Natural killer cell (primary cell): ENCODE data around the gene MICU2. TPM values are rescaled to one million over a fixed set of nuclear protein-coding genes. Genes with fewer than 3 reads are reported as not detected.

Source experiments
- ATAC-seq, 3 donors: fragments of 150-1000 bp in 2 of 3; fragments of 200-7000 bp in 1 of 3; cut with Tn5 transposase; 1 replicate in 1 of 3; 2 replicates in 2 of 3; pipeline ENCODE4 v1.10.0; 2021; ENCODE audit warnings: mild to moderate bottlenecking in 2 of 3, moderate library complexity in 2 of 3
- DNase-seq, 2 donors: peaks; one replicate each; pipeline versions ENCODE4 v3.0.0 to v3.0.0-alpha.2; 2013 to 2021; ENCODE audit warnings: mixed read lengths in 1 of 2
- H3K27ac ChIP-seq: one replicate; pipeline ENCODE4 v1.5.1; 2013; ENCODE audit warnings: mild to moderate bottlenecking, low read length
- H3K27me3 ChIP-seq: one replicate; pipeline ENCODE4 v1.6.1; 2013; ENCODE audit warnings: low read length; ENCODE audit not compliant: control insufficient read depth, insufficient read depth
- H3K36me3 ChIP-seq: one replicate; pipeline ENCODE4 v1.6.1; 2013; ENCODE audit warnings: low read length; ENCODE audit not compliant: control insufficient read depth, insufficient read depth
- H3K4me1 ChIP-seq: one replicate; pipeline ENCODE4 v1.6.1; 2013; ENCODE audit warnings: low read length; ENCODE audit not compliant: control insufficient read depth, insufficient read depth
- H3K4me3 ChIP-seq: one replicate; pipeline ENCODE4 v1.5.1; 2013; ENCODE audit warnings: low read length
- H3K9me3 ChIP-seq: one replicate; pipeline ENCODE4 v1.6.1; 2013; ENCODE audit warnings: low read length; ENCODE audit not compliant: control insufficient read depth, insufficient read depth
- H3K27ac Mint-ChIP-seq, 2 donors: one replicate each; pipeline ENCODE4 v1.8.0; 2022; ENCODE audit warnings: mild to moderate bottlenecking in 2 of 2, mixed read lengths in 2 of 2, moderate library complexity in 1 of 2
- H3K27me3 Mint-ChIP-seq, 2 donors: one replicate each; pipeline ENCODE4 v1.8.0; 2022; ENCODE audit warnings: low read depth in 2 of 2, mixed read lengths in 2 of 2
- H3K36me3 Mint-ChIP-seq: one replicate; pipeline ENCODE4 v1.8.0; 2022; ENCODE audit warnings: mixed read lengths
- H3K4me1 Mint-ChIP-seq, 2 donors: one replicate each; pipeline ENCODE4 v1.8.0; 2022; ENCODE audit warnings: mixed read lengths in 2 of 2
- H3K4me3 Mint-ChIP-seq: one replicate; pipeline ENCODE4 v1.8.0; 2022; ENCODE audit warnings: mild to moderate bottlenecking, moderate library complexity, mixed read lengths
- H3K9me3 Mint-ChIP-seq, 2 donors: one replicate each; pipeline ENCODE4 v1.8.0; 2022; ENCODE audit warnings: mixed read lengths in 2 of 2
- CTCF ChIP-seq: fragments of 200-600 bp; IDR thresholded peaks from one replicate; pipeline ENCODE4 v1.8.0; 2022; ENCODE audit warnings: antibody characterized with exemption
- WGBS: methylation state at CpG from one replicate; pipeline ENCODE4 v1.1.7; 2013; ENCODE audit warnings: missing lambda C conversion rate; ENCODE audit not compliant: insufficient coverage; 5-methylcytosine and 5-hydroxymethylcytosine counted together
- intact Hi-C: fragments of 100-400 bp; cut with micrococcal nuclease; formaldehyde crosslinking; loops from one replicate; pipeline ENCODE4 v1.14.2; 2022
- total RNA-seq, 4 donors: library from RNA; stranded (reverse); fragments of 120-200 nt in 1 of 4; gene quantifications; one replicate each; pipeline versions ENCODE4 v1.2.3 to v1.2.4, GENCODE V29; 2013 to 2022

Gene MICU2
- total RNA-seq, 3 donors from 2014 or later (not counting 1 experiment from before 2014, with no cell fraction given): 40.2 to 47.1 (median 41.4) TPM

DNA sequence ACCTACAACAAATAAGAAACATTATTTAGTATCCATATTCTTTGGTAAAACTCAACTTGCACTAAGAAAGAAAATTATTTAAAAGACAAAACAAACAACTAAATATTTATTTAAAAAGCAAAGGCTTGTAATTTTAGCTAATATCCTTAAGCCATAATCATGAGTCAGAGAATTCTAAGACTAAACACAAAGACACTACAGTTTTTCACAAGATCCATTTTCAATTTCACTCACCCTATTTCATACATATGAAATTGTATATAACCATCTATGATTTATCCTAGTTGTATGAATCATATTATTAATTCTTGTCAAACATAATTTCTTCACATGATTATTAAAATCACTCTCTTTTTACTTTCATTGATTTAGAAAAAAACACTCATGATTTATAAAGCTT lies 64.3 kb downstream of the MICU2 start:
- Mint-ChIP-seq H3K27me3 (no peaks in the 10 kb centered on the region), H3K4me1 (peaks cover 29 to 33% of the 10 kb centered on the region in 2 donors), H3K9me3 (no peaks in the 10 kb centered on the region), H3K4me3 (no peak overlapping the region), H3K27ac (no peak overlapping the region), H3K36me3 (peaks cover 8% of the 10 kb centered on the region)
- ATAC-seq (no peak), DNase-seq (no peak)
- intact Hi-C loops: no loop called here
- Histone ChIP-seq H3K27me3 (no peaks in the 10 kb centered on the region), H3K36me3 (peaks cover 7% of the 10 kb centered on the region), H3K4me3 (no peak overlapping the region), H3K9me3 (no peaks in the 10 kb centered on the region), H3K27ac (no peak overlapping the region), H3K4me1 (no peaks in the 10 kb centered on the region)
- TF ChIP-seq CTCF: no peak

DNA sequence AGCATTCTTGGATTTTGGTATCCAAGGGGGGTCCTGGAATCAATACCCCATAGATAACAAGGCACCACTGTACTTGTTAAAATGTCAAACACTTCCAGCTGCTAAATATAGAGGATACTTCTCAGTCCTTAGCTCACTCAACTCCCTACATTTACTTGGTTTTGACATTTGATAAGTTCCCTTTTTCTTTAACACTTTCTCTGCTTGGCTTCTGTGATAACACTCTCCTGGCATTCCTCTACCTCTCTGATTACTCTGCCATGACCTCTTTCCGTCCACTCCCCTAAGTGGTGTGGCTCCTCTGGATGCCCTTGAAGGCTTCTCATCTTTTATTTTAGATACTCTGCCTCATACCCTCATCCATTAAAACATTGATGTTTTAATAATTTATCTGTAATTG lies 65.2 kb downstream of the MICU2 start:
- H3K4me1 Mint-ChIP-seq: peaks cover 23 to 26% of the 10 kb centered on the region in 2 donors
- no peak overlapping the region for H3K4me3 Mint-ChIP-seq
- peaks cover 8% of the 10 kb centered on the region for H3K36me3 Mint-ChIP-seq
- Histone ChIP-seq H3K27ac (no peak overlapping the region), H3K9me3 (no peaks in the 10 kb centered on the region), H3K4me1 (no peaks in the 10 kb centered on the region), H3K27me3 (no peaks in the 10 kb centered on the region), H3K36me3 (peaks cover 7% of the 10 kb centered on the region), H3K4me3 (no peak overlapping the region)
- H3K9me3 Mint-ChIP-seq: no peaks in the 10 kb centered on the region
- no peaks in the 10 kb centered on the region for H3K27me3 Mint-ChIP-seq
- 100% methylated on average over 1 of the region's 1 CpG for WGBS
- ATAC-seq (no peak), DNase-seq (no peak)
- intact Hi-C loops: no loop called here
- no peak for TF ChIP-seq CTCF
- peak overlapping the region in 1 of 2 donors; percentile 62 for H3K27ac Mint-ChIP-seq

DNA sequence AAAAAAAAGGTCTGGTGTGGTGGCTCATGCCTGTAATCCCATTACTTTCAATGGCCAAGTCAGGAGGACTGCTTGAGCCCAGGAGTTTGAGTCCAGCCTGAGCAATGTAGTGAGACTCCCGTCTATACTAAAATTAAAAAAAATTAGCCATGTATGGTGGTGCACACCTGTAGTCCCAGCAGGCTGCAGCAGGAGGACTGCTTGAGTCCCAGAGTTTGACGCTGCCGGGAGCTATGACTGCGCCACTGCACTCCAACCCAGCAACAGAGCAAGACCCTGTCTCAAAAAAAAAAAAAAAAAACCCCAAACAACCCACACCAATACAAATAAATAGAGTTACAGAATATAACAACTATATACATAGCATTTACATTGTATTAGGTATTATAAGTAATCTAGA lies 65.7 kb downstream of the MICU2 start:
- no peaks in the 10 kb centered on the region for H3K27me3 ChIP-seq
- intact Hi-C loops: no loop called here
- 98% methylated on average over 4 of the region's 4 CpGs for WGBS
- ATAC-seq (no peak), DNase-seq (no peak)
- peaks cover 8% of the 10 kb centered on the region for H3K36me3 Mint-ChIP-seq
- peaks cover 18 to 22% of the 10 kb centered on the region in 2 donors for H3K4me1 Mint-ChIP-seq
- H3K27ac Mint-ChIP-seq: no peak overlapping the region
- no peak overlapping the region for H3K4me3 ChIP-seq
- no peaks in the 10 kb centered on the region for H3K9me3 ChIP-seq
- no peaks in the 10 kb centered on the region for H3K4me1 ChIP-seq
- H3K27ac ChIP-seq: no peak overlapping the region
- no peaks in the 10 kb centered on the region for H3K27me3 Mint-ChIP-seq
- no peaks in the 10 kb centered on the region for H3K9me3 Mint-ChIP-seq
- H3K36me3 ChIP-seq: peaks cover 7% of the 10 kb centered on the region
- no peak overlapping the region for H3K4me3 Mint-ChIP-seq
- no peak for TF ChIP-seq CTCF

DNA sequence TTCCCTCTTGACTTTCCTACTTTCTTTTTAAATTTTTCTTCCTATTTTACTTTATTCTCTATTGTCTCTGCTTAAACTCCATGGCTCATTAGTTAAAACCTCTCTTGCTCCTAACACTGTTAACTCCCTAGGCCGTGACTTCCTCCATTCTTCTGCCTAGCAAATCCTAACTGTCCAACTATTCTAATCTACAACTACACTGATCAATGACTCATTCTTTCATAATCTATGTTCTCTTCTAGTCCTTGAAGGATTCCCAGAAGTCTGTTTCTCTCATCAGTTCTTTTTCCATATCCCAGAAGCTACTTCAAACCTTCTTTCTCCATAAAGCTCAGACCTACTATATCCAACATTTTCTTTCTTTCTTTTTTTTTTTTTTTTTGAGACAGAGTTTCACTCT lies 66.9 kb downstream of the MICU2 start:
- Histone ChIP-seq H3K36me3 (peaks cover 7% of the 10 kb centered on the region), H3K27ac (no peak overlapping the region), H3K4me1 (no peaks in the 10 kb centered on the region), H3K9me3 (no peaks in the 10 kb centered on the region), H3K27me3 (no peaks in the 10 kb centered on the region), H3K4me3 (no peak overlapping the region)
- Mint-ChIP-seq H3K36me3 (peaks cover 8% of the 10 kb centered on the region), H3K9me3 (no peaks in the 10 kb centered on the region), H3K4me1 (peaks cover 13 to 21% of the 10 kb centered on the region in 2 donors), H3K27me3 (no peaks in the 10 kb centered on the region), H3K4me3 (no peak overlapping the region), H3K27ac (peak overlapping the region in 1 of 2 donors; percentile 1)
- WGBS: 100% methylated on average over 1 of the region's 1 CpG
- TF ChIP-seq CTCF: no peak
- DNase-seq: no peak
- ATAC-seq: no peak
- intact Hi-C loops: no loop called here
